H1 (cell line): ENCODE data around the gene ATAD3B. TPM values are rescaled to one million over a fixed set of nuclear protein-coding genes. Genes with fewer than 3 reads are reported as not detected.

ENCODE experiments used
- ASH2L ChIP-seq: fragments of 200-600, 300-600 bp; sonication (generic); IDR thresholded peaks from one replicate; pipeline ENCODE4 v1.7.1; 2017; ENCODE audit warnings: low read length
- BCL11A ChIP-seq, 2 experiments: IDR thresholded peaks; one replicate each; pipeline ENCODE4 v1.6.1; 2011; ENCODE audit warnings: low read depth in 2 of 2, low read length in 2 of 2, mild to moderate bottlenecking in 2 of 2
- CBX8 ChIP-seq: fragments of 300-800, 300-1000 bp; sonication (generic); IDR thresholded peaks from 2 replicates; pipeline ENCODE4 v1.7.1; 2016; ENCODE audit warnings: low read depth, low read length, borderline replicate concordance
- CHD7 ChIP-seq: fragments of 300-600 bp; sonication (generic); IDR thresholded peaks from 2 replicates; pipeline ENCODE4 v1.7.1; 2012; ENCODE audit warnings: low read length, moderate library complexity, mild to moderate bottlenecking, inconsistent platforms; ENCODE audit not compliant: insufficient replicate concordance
- polyA plus RNA-seq, 7 experiments: library from polyadenylated mRNA; depleted of rRNA in 3 of 7; stranded (reverse) in 5 of 7; unstranded in 2 of 7; fragments of >200 nt in 5 of 7; fragments of 200-250 nt in 2 of 7; gene quantifications; 1 replicate in 5 of 7; 2 replicates in 1 of 7; 4 replicates in 1 of 7; pipeline versions ENCODE4 v1.2.1 to v1.2.3, GENCODE V29; 2011 to 2013; ENCODE audit warnings: missing spikeins in 2 of 7, mixed read lengths in 2 of 7
- total RNA-seq: library from RNA; stranded (reverse); fragmentation: NEBNext Ultra II Directional; extraction: Animal tissue kit (Norgen Biotek cat#: 25700); gene quantifications from 2 replicates; pipeline ENCODE4 v1.2.1, GENCODE V29; 2021

Gene ATAD3B
- total and polyA plus RNA-seq, 2 of the 8 experiments (the other 6 are each of a cell fraction or from before 2014, with no cell fraction given) = 31.3 to 63.0 TPM

GRCh38 chr1:1543706-1544099, 72.1 kb downstream of the ATAD3B start (continued):
- TF ChIP-seq CHD7 = no peak
- TF ChIP-seq BCL11A (IDR thresholded peaks at IDR 0.05; ENCODE audit: low read depth in 2 of 2, low read length in 2 of 2) = no peak
- TF ChIP-seq CBX8 = no peak
- TF ChIP-seq ASH2L = no peak
